Pancreas (tissue), 10 donors: ENCODE data around the gene EML1. TPM values are rescaled to one million over a fixed set of nuclear protein-coding genes. Genes with fewer than 3 reads are reported as not detected.

Experiments used
- ATAC-seq, 4 donors: fragments of 200-7000 bp; cut with Tn5 transposase; one replicate each; pipeline versions ENCODE4 v1.8.0 to v1.9.1; 2020; ENCODE audit warnings: mild to moderate bottlenecking in 4 of 4, moderate library complexity in 4 of 4
- DNase-seq, 6 donors: peaks; one replicate each; pipeline ENCODE4 v3.0.0-alpha.2; 2020
- FAIRE-seq: peaks from 2 replicates; lab custom pipeline; 2012; peaks lifted over from hg19 to GRCh38; lab: Jason Lieb, UNC
- H3K27ac ChIP-seq, 4 donors: fragments of 200-600 bp; sonication (generic); 1 replicate in 3 of 4; 2 replicates in 1 of 4; pipeline versions ENCODE4 v1.5.0 to v1.8.0; 2020
- H3K27me3 ChIP-seq, 4 donors: fragments of 200-600 bp; one replicate each; pipeline ENCODE4 v1.8.0; 2021
- H3K36me3 ChIP-seq, 3 donors: fragments of 200-600 bp; sonication (generic) in 1 of 3; one replicate each; pipeline versions ENCODE4 v1.5.0 to v1.8.0; 2020 to 2021
- H3K4me1 ChIP-seq, 3 donors: fragments of 200-600 bp; one replicate each; pipeline ENCODE4 v1.8.0; 2021
- H3K4me3 ChIP-seq, 4 donors: fragments of 200-600 bp; sonication (generic) in 2 of 4; one replicate each; pipeline versions ENCODE4 v1.5.0 to v1.8.0; 2020 to 2021
- H3K9me3 ChIP-seq, 4 donors: fragments of 200-600 bp; one replicate each; pipeline ENCODE4 v1.8.0; 2021
- CTCF ChIP-seq, 4 donors: fragments of 200-600 bp; sonication (generic) in 3 of 4; IDR thresholded peaks; one replicate each; pipeline versions ENCODE4 v1.5.0 to v1.8.0; 2021; ENCODE audit warnings: antibody characterized with exemption in 4 of 4
- WGBS, 2 donors: extraction: QIAGEN DNeasy Blood & Tissue Kit; methylation state at CpG; one replicate each; pipeline ENCODE4 v1.1.7; 2013; 5-methylcytosine and 5-hydroxymethylcytosine counted together
- intact Hi-C, 3 donors: fragments of 100-400 bp; cut with DNase I; formaldehyde crosslinking; loops; one replicate each; pipeline versions ENCODE4 v1.11.1 to v1.14.2; 2022
- polyA plus RNA-seq, 2 donors: library from polyadenylated mRNA; stranded (reverse); fragments of 200-250 nt; gene quantifications; one replicate each; pipeline ENCODE4 v1.2.3, GENCODE V29; 2013
- total RNA-seq, 6 donors: library from RNA; stranded (reverse); fragmentation: NEBNext Ultra II Directional in 4 of 6; extraction: Animal tissue kit (Norgen Biotek cat#: 25700) in 4 of 6; gene quantifications; one replicate each; pipeline versions ENCODE4 v1.2.1 to v1.2.4, GENCODE V29; 2021 to 2023
- donor health status: healthy with polysubstance abuse.
- donor health status: DM: no; HTN: no; CAD: no; lungs with moderate emphysema.
- donor health status: DM: no; HTN: no; CAD: no.
- donor health status: control.
- donor health status: control.
- donor health status: Bipolar disorder and iron deficiency.
- donor health status: DM: yes; HTN: yes; CAD: no.
- donor health status: DM: no; HTN: no; CAD: no.
- donor health status: DM: no; HTN: no; CAD: no.
- donor health status: DM: yes; HTN: yes; CAD: no.

The EML1 gene
- total and polyA plus RNA-seq, 8 donors: 3.8 to 13.4 (median 9.7) TPM

- no peak overlapping the region for H3K27ac ChIP-seq
- DNase-seq: no peak
- peak overlapping the region in 2 of 4 donors; percentile 56 to 60 for H3K4me3 ChIP-seq
These were observed 1.1 kb downstream of the EML1 start for GRCh38 chr14:99794151-99794780.

GRCh38 chr14:99795046-99795445, 1.8 kb downstream of the EML1 start:
- 74 to 84% methylated on average over 4 of the region's 4 CpGs for WGBS, 2 donors
- intact Hi-C loops: no loop called here
- Histone ChIP-seq H3K27me3 (no peaks in the 10 kb centered on the region), H3K4me3 (no peak overlapping the region), H3K36me3 (no peaks in the 10 kb centered on the region), H3K4me1 (peaks cover 5 to 14% (median 11%) of the 10 kb centered on the region in 3 donors), H3K9me3 (no peaks in the 10 kb centered on the region), H3K27ac (no peak overlapping the region)
- DNase-seq (no peak), FAIRE-seq (no peak), ATAC-seq (no peak)
- TF ChIP-seq CTCF (IDR thresholded peaks at IDR 0.05): no peak

More at GRCh38 chr14:99794151-99794780, 1.1 kb downstream of the EML1 start:
- no peak for TF ChIP-seq CTCF (IDR thresholded peaks at IDR 0.05)
- peaks cover 5 to 14% (median 11%) of the 10 kb centered on the region in 3 donors for H3K4me1 ChIP-seq
- FAIRE-seq (no peak), ATAC-seq (no peak)
- intact Hi-C loops: no loop called here
- no peaks in the 10 kb centered on the region for H3K36me3 ChIP-seq
- H3K9me3 ChIP-seq: no peaks in the 10 kb centered on the region
- H3K27me3 ChIP-seq: no peaks in the 10 kb centered on the region
- WGBS, 2 donors: 34 to 40% methylated on average over 4 of the region's 4 CpGs

GRCh38 chr14:99797231-99797630, 4.0 kb downstream of the EML1 start:
- intact Hi-C loops: no loop called here
- no peak for ATAC-seq
- no peak for TF ChIP-seq CTCF (IDR thresholded peaks at IDR 0.05)
- no peaks in the 10 kb centered on the region for H3K36me3 ChIP-seq
- no peaks in the 10 kb centered on the region for H3K27me3 ChIP-seq
- no peaks in the 10 kb centered on the region for H3K9me3 ChIP-seq
- no peak for DNase-seq
- peaks cover 3 to 10% (median 5%) of the 10 kb centered on the region in 3 donors for H3K4me1 ChIP-seq
- FAIRE-seq: no peak
- no peak overlapping the region for H3K27ac ChIP-seq
- no peak overlapping the region for H3K4me3 ChIP-seq

- Histone ChIP-seq H3K9me3 (no peaks in the 10 kb centered on the region), H3K27me3 (no peaks in the 10 kb centered on the region), H3K36me3 (no peaks in the 10 kb centered on the region), H3K27ac (no peak overlapping the region), H3K4me3 (no peak overlapping the region), H3K4me1 (no peaks in the 10 kb centered on the region)
- FAIRE-seq (no peak), DNase-seq (no peak), ATAC-seq (no peak)
- 77 to 86% methylated on average over 5 of the region's 5 CpGs for WGBS, 2 donors
- TF ChIP-seq CTCF (IDR thresholded peaks at IDR 0.05): no peak
- intact Hi-C loops: no loop called here
These were observed 7.6 kb downstream of the EML1 start for GRCh38 chr14:99800781-99801180.

- intact Hi-C loops: no loop called here
- DNase-seq (no peak), FAIRE-seq (no peak), ATAC-seq (no peak)
- Histone ChIP-seq H3K4me1 (no peaks in the 10 kb centered on the region), H3K27ac (no peak overlapping the region), H3K36me3 (no peaks in the 10 kb centered on the region), H3K27me3 (no peaks in the 10 kb centered on the region), H3K9me3 (no peaks in the 10 kb centered on the region), H3K4me3 (no peak overlapping the region)
- 89 to 92% methylated on average over 13 of the region's 13 CpGs for WGBS, 2 donors
- no peak for TF ChIP-seq CTCF (IDR thresholded peaks at IDR 0.05)
These were observed 9.3 kb downstream of the EML1 start for GRCh38 chr14:99802301-99803105.
